Lower leg skin (tissue), 4 donors: ENCODE data around the gene ATP2A1. TPM values are rescaled to one million over a fixed set of nuclear protein-coding genes. Genes with fewer than 3 reads are reported as not detected.
"Not testable (repeated sequence)": the region's sequence is repeated elsewhere in the genome, so short reads cannot be mapped to it uniquely, and the experiment has no call there.

ENCODE experiments used
- DNase-seq, 2 donors: peaks; one replicate each; pipeline ENCODE4 v3.0.0-alpha.2; 2019; ENCODE audit warnings: low spot score in 2 of 2
- H3K4me3 ChIP-seq: fragments of 200-600 bp; sonication (generic); 2 replicates; pipeline ENCODE4 v1.5.1; 2017; ENCODE audit warnings: mild to moderate bottlenecking, low read depth; ENCODE audit not compliant: poor library complexity, severe bottlenecking
- CTCF ChIP-seq, 3 donors: fragments of 450-650 bp; IDR thresholded peaks; one replicate each; pipeline ENCODE4 v1.5.1; 2016; ENCODE audit warnings: antibody characterized with exemption in 3 of 3, mild to moderate bottlenecking in 3 of 3, moderate library complexity in 2 of 3
- POLR2A ChIP-seq, 2 donors: fragments of 450-650 bp; IDR thresholded peaks; one replicate each; pipeline ENCODE4 v1.6.1; 2016 to 2017; ENCODE audit warnings: antibody characterized with exemption in 2 of 2, mild to moderate bottlenecking in 1 of 2, moderate library complexity in 1 of 2
- WGBS, 2 donors: methylation state at CpG; one replicate each; pipeline ENCODE4 v1.1.5; 2018; 5-methylcytosine and 5-hydroxymethylcytosine counted together
- intact Hi-C: fragments of 100-400 bp; cut with DNase I; formaldehyde crosslinking; loops from one replicate; pipeline ENCODE4 v1.15.0; 2023; ENCODE audit warnings: low total_unique reads
- total RNA-seq, 4 donors: library from RNA; depleted of rRNA; stranded (reverse); fragments of >200 nt; gene quantifications; one replicate each; pipeline ENCODE4 v1.1.0, GENCODE V29; 2016

The ATP2A1 gene
- total RNA-seq, 4 donors from 2014 or later: 0.07 to 0.46 (median 0.21) TPM

- no peak for DNase-seq
- TF ChIP-seq POLR2A (IDR thresholded peaks at IDR 0.05): no peak
- TF ChIP-seq CTCF (IDR thresholded peaks at IDR 0.05): no peak
- intact Hi-C loops: no loop called here
- 63 to 64% methylated on average over 10 of the region's 10 CpGs for WGBS, 2 donors
- no peak overlapping the region for H3K4me3 ChIP-seq
Observed at GRCh38 chr16:28886945-28887344, 8.7 kb downstream of the ATP2A1 start.

- DNase-seq, H3K4me3 ChIP-seq, intact Hi-C loops: not testable (repeated sequence)
- 92 to 99% methylated on average over 5 of the region's 5 CpGs for WGBS, 2 donors
Observed at GRCh38 chr16:28890355-28890754, 12.1 kb downstream of the ATP2A1 start.

- 68% methylated on average over 14 of the region's 14 CpGs for WGBS, 2 donors
- intact Hi-C loops: no loop called here
- DNase-seq: no peak
- TF ChIP-seq CTCF (IDR thresholded peaks at IDR 0.05) (no peak), POLR2A (IDR thresholded peaks at IDR 0.05) (no peak)
- no peak overlapping the region for H3K4me3 ChIP-seq
Observed at GRCh38 chr16:28891964-28892890, 13.9 kb downstream of the ATP2A1 start.

- 91 to 93% methylated on average over 4 of the region's 4 CpGs for WGBS, 2 donors
- H3K4me3 ChIP-seq: no peak overlapping the region
- DNase-seq: no peak
- TF ChIP-seq CTCF (IDR thresholded peaks at IDR 0.05) (no peak), POLR2A (IDR thresholded peaks at IDR 0.05) (no peak)
- intact Hi-C loops: no loop called here
Observed at GRCh38 chr16:28893291-28893690, 15.0 kb downstream of the ATP2A1 start.

- no peak overlapping the region for H3K4me3 ChIP-seq
- intact Hi-C loops: no loop called here
- DNase-seq: no peak
- 90 to 91% methylated on average over 4 of the region's 4 CpGs for WGBS, 2 donors
- TF ChIP-seq CTCF (IDR thresholded peaks at IDR 0.05): no peak
Observed at GRCh38 chr16:28895609-28896008, 17.3 kb downstream of the ATP2A1 start.

GRCh38 chr16:28897826-28898225, 19.5 kb downstream of the ATP2A1 start:
- no peak overlapping the region for H3K4me3 ChIP-seq
- TF ChIP-seq CTCF (IDR thresholded peaks at IDR 0.05) (no peak), POLR2A (IDR thresholded peaks at IDR 0.05) (no peak)
- intact Hi-C loops: no loop called here
- DNase-seq: no peak
- WGBS, 2 donors: 72 to 83% methylated on average over 4 of the region's 4 CpGs
